IMR-90 (cell line): ENCODE data around the gene KDELR3. TPM values are rescaled to one million over a fixed set of nuclear protein-coding genes. Genes with fewer than 3 reads are reported as not detected.

Source experiments
- ATAC-seq: fragments of 200-7000 bp; cut with Tn5 transposase; 2 replicates; pipeline ENCODE4 v1.9.1; 2020; ENCODE audit warnings: low read depth, mild to moderate bottlenecking, moderate library complexity
- BruUV-seq: library from RNA; stranded (reverse); fragments of 400-500 nt; replicated peaks from 2 replicates; lab custom pipeline; 2021; lab: Mats Ljungman, UMichigan
- CTCF ChIA-PET: fragments of 300-600 bp; formaldehyde crosslinking; extraction: SDS; loops from one replicate; lab custom pipeline; 2021; ENCODE audit warnings: antibody characterized with exemption; lab: Yijun Ruan, JAX
- POLR2A ChIA-PET: fragments of 300-600 bp; sonication (Branson Sonifier 250); formaldehyde crosslinking; loops from one replicate; lab custom pipeline; 2022; ENCODE audit warnings: antibody characterized with exemption; ENCODE audit not compliant: unreplicated experiment; lab: Charles Lee
- DNase-seq: peaks from one replicate; pipeline ENCODE4 v3.0.0; 2013
- H2AFZ ChIP-seq: replicated peaks from 2 replicates; pipeline ENCODE3; 2013; ENCODE audit warnings: low read length, mild to moderate bottlenecking; ENCODE audit not compliant: poor library complexity
- H2AK5ac ChIP-seq: 2 replicates; pipeline ENCODE4 v1.6.1; 2013; ENCODE audit warnings: low read depth, low read length, inconsistent platforms
- H2AK9ac ChIP-seq: replicated peaks from 2 replicates; pipeline ENCODE3; 2013; ENCODE audit warnings: mild to moderate bottlenecking, low read depth, low read length, moderate library complexity; ENCODE audit not compliant: poor library complexity
- H2BK120ac ChIP-seq: 2 replicates; pipeline ENCODE4 v1.6.1; 2013; ENCODE audit warnings: low read depth, low read length, inconsistent platforms
- H2BK15ac ChIP-seq: 3 replicates; pipeline ENCODE4 v1.6.1; 2013; ENCODE audit warnings: low read depth, low read length, inconsistent platforms
- H2BK20ac ChIP-seq: 2 replicates; pipeline ENCODE4 v1.6.1; 2013; ENCODE audit warnings: low read depth, mild to moderate bottlenecking, inconsistent platforms, low read length, moderate library complexity
- H2BK5ac ChIP-seq: 2 replicates; pipeline ENCODE4 v1.6.1; 2013; ENCODE audit warnings: mild to moderate bottlenecking, low read depth, low read length, inconsistent platforms; ENCODE audit not compliant: poor library complexity, severe bottlenecking
- H3K14ac ChIP-seq: replicated peaks from 2 replicates; pipeline ENCODE4 v1.6.1; 2013; ENCODE audit warnings: low read depth, low read length, inconsistent platforms
- H3K18ac ChIP-seq: 2 replicates; pipeline ENCODE4 v1.6.1; 2013; ENCODE audit warnings: low read depth, low read length, control low read depth
- H3K23ac ChIP-seq: 2 replicates; pipeline ENCODE4 v1.6.1; 2013; ENCODE audit warnings: low read depth, low read length, inconsistent platforms
- H3K27ac ChIP-seq: 2 replicates; pipeline ENCODE4 v1.5.1; 2013; ENCODE audit warnings: mild to moderate bottlenecking, control low read depth, low read length; ENCODE audit not compliant: insufficient read depth
- H3K27me3 ChIP-seq: 2 replicates; pipeline ENCODE4 v1.6.1; 2013; ENCODE audit warnings: low read length; ENCODE audit not compliant: control insufficient read depth, insufficient read depth
- H3K36me3 ChIP-seq: 2 replicates; pipeline ENCODE4 v1.6.1; 2013; ENCODE audit warnings: low read length, mixed read lengths; ENCODE audit not compliant: control insufficient read depth, insufficient read depth
- H3K4ac ChIP-seq: 2 replicates; pipeline ENCODE4 v1.6.1; 2013; ENCODE audit warnings: low read depth, low read length, inconsistent platforms
- H3K4me1 ChIP-seq: 2 replicates; pipeline ENCODE4 v1.6.1; 2013; ENCODE audit warnings: low read length, mixed read lengths; ENCODE audit not compliant: control insufficient read depth, insufficient read depth
- H3K4me2 ChIP-seq: 2 replicates; pipeline ENCODE4 v1.6.1; 2013; ENCODE audit warnings: low read depth, mild to moderate bottlenecking, control low read depth, low read length, moderate library complexity
- H3K4me3 ChIP-seq: 2 replicates; pipeline ENCODE4 v1.5.1; 2013; ENCODE audit warnings: low read depth, mild to moderate bottlenecking, control low read depth, low read length, moderate library complexity; ENCODE audit not compliant: insufficient read depth
- H3K56ac ChIP-seq: 2 replicates; pipeline ENCODE4 v1.6.1; 2013; ENCODE audit warnings: low read length, inconsistent platforms; ENCODE audit not compliant: insufficient read depth; ENCODE audit errors: extremely low read depth
- H3K79me1 ChIP-seq, 2 experiments: 2 replicates each; pipeline ENCODE4 v1.6.1; 2013; ENCODE audit warnings: low read length in 2 of 2, inconsistent platforms in 1 of 2, low read depth in 1 of 2
- H3K9ac ChIP-seq: 2 replicates; pipeline ENCODE4 v1.6.1; 2013; ENCODE audit warnings: low read depth, low read length, control low read depth
- H3K9me1 ChIP-seq: 2 replicates; pipeline ENCODE4 v1.6.1; 2013; ENCODE audit warnings: low read length, inconsistent platforms; ENCODE audit not compliant: insufficient read depth
- H3K9me3 ChIP-seq: 2 replicates; pipeline ENCODE4 v1.6.1; 2013; ENCODE audit warnings: low read length; ENCODE audit not compliant: control insufficient read depth, insufficient read depth
- H4K20me1 ChIP-seq: 2 replicates; pipeline ENCODE4 v1.6.1; 2013; ENCODE audit warnings: low read length, inconsistent platforms; ENCODE audit not compliant: insufficient read depth
- H4K5ac ChIP-seq: 2 replicates; pipeline ENCODE4 v1.6.1; 2013; ENCODE audit warnings: mild to moderate bottlenecking, low read depth, low read length, control low read depth
- H4K8ac ChIP-seq, 2 experiments: 2 replicates each; pipeline ENCODE4 v1.6.1; 2013; ENCODE audit warnings: low read depth in 2 of 2, low read length in 2 of 2, control low read depth in 1 of 2, inconsistent platforms in 1 of 2
- H4K91ac ChIP-seq: 2 replicates; pipeline ENCODE4 v1.6.1; 2013; ENCODE audit warnings: low read depth, low read length, inconsistent platforms; ENCODE audit not compliant: insufficient read depth
- BHLHE40 ChIP-seq: fragments of 150-350 bp; IDR thresholded peaks from 2 replicates; pipeline ENCODE4 v1.6.1; 2016; ENCODE audit warnings: mild to moderate bottlenecking, low read depth, low read length
- MAFK ChIP-seq: IDR thresholded peaks from 2 replicates; pipeline ENCODE4 v1.6.1; 2012; ENCODE audit warnings: low read depth, low read length, improper control_type of control experiment
- RCOR1 ChIP-seq: IDR thresholded peaks from 2 replicates; pipeline ENCODE4 v1.6.1; 2012; ENCODE audit warnings: mild to moderate bottlenecking, low read length, improper control_type of control experiment; ENCODE audit not compliant: insufficient replicate concordance
- RFX5 ChIP-seq: IDR thresholded peaks from 2 replicates; pipeline ENCODE4 v1.8.0; 2012; ENCODE audit warnings: low read depth, mild to moderate bottlenecking, low read length, moderate library complexity
- WGBS, 2 experiments: methylation state at CpG; one replicate each; pipeline versions ENCODE4 v1.1.5 to v1.1.7; 2013; ENCODE audit warnings: missing lambda C conversion rate in 2 of 2; ENCODE audit not compliant: insufficient read length in 1 of 2; ENCODE audit errors: extremely low coverage in 2 of 2; 5-methylcytosine and 5-hydroxymethylcytosine counted together
- dilution Hi-C: fragments of 300-500 bp; cut with HindIII; formaldehyde crosslinking; loops from one replicate; pipeline ENCODE4 v1.14.3; 2018; ENCODE audit warnings: low sequenced_read_pairs; ENCODE audit not compliant: unreplicated experiment
- in situ Hi-C: fragments of 300-500 bp; cut with MboI; formaldehyde crosslinking; loops from 3 replicates; pipeline ENCODE4 v1.14.3; 2019; ENCODE audit warnings: low sequenced_read_pairs, inconsistent platforms, mixed read lengths
- intact Hi-C: fragments of 100-400 bp; cut with micrococcal nuclease; formaldehyde crosslinking; loops from 2 replicates; pipeline ENCODE4 v1.10.0; 2022
- polyA plus RNA-seq, 3 experiments: library from polyadenylated mRNA; depleted of rRNA; stranded (reverse); fragments of >200 nt; gene quantifications; 2 replicates each; pipeline ENCODE4 v1.2.3, GENCODE V29; 2012; ENCODE audit warnings: low replicate concordance in 1 of 3
- total RNA-seq: library from RNA; depleted of rRNA; stranded (reverse); fragments of >200 nt; gene quantifications from 2 replicates; pipeline ENCODE4 v1.2.3, GENCODE V29; 2012

The KDELR3 gene
- total and polyA plus RNA-seq, 2 of the 4 experiments (the other 2 are of a cell fraction) = 129 to 224 TPM

- Histone ChIP-seq H4K20me1 (peaks cover 45% of the 10 kb centered on the region), H3K23ac (peak overlapping the region; percentile 65), H3K4ac (no peak overlapping the region), H4K8ac (peak overlapping the region in 1 of 2 experiments; percentile 26; a peak in 1 of 4 replicates), H3K18ac (no peak overlapping the region), H3K56ac (no peak overlapping the region), H3K14ac (no peak overlapping the region), H3K9ac (no peak overlapping the region), H2AK5ac (no peak overlapping the region), H4K91ac (no peak overlapping the region), H3K27ac (no peak overlapping the region; the same call in 1 of the 2 replicates), H2BK15ac (no peak overlapping the region), H4K5ac (no peak overlapping the region), H3K4me1 (peaks cover 11% of the 10 kb centered on the region), H2BK120ac (no peak overlapping the region), H3K4me3 (no peak overlapping the region), H3K4me2 (no peak overlapping the region), H3K36me3 (peaks cover 51% of the 10 kb centered on the region), H2BK20ac (no peak overlapping the region), H2AFZ (no peak overlapping the region), H3K27me3 (no peaks in the 10 kb centered on the region), H3K9me3 (no peaks in the 10 kb centered on the region), H3K9me1 (peaks cover 16% of the 10 kb centered on the region), H3K79me1 (peaks cover 18 to 54% of the 10 kb centered on the region in 2 experiments), H2AK9ac (no peak overlapping the region), H2BK5ac (no peak overlapping the region)
- ATAC-seq (no peak), DNase-seq (no peak)
- intact Hi-C loops (no loop called here), dilution Hi-C loops (no loop called here), in situ Hi-C loops (no loop called here)
- BruUV-seq = no TSS peak
- POLR2A ChIA-PET = no interaction called here
- CTCF ChIA-PET = no interaction called here
- TF ChIP-seq RCOR1 (no peak), RFX5 (no peak), MAFK (no peak), BHLHE40 (no peak)
- WGBS, 2 experiments = 100% methylated on average over 1 of the region's 7 CpGs; no CpG with 5 or more reads in 1 of the 2 experiments
Measured at GRCh38 chr22:38479096-38479837, 11.4 kb downstream of the KDELR3 start.
